NCI-H526 treated with DMSO at 0.1 percent for 48 hours (cell line): ENCODE results near the gene SLC18A3.

Experiments
- DNase-seq: peaks from one replicate; lab custom pipeline; 2025; lab: John Stamatoyannopoulos, UW

Gene SLC18A3

DNA sequence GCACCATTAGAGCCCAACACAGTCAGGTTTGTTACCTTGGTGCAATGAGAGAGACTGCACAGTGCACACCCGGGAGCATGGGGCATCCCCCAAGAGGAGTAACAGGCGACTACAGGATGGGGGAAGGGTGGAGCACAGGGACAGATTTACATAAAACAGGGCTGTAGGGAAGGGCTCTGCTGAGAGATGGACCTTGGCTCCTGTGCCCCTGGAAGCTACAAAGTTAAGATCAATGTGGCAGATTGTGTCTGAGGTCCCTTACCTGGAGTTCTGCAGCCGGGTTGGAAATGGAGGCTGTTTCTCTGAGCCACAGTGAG is 13.7 kb upstream of the SLC18A3 start:
- DNase-seq = peak; percentile 2

- DNase-seq = no peak
Measured at GRCh38 chr10:49596836-49597235, 13.3 kb upstream of the SLC18A3 start.

DNA sequence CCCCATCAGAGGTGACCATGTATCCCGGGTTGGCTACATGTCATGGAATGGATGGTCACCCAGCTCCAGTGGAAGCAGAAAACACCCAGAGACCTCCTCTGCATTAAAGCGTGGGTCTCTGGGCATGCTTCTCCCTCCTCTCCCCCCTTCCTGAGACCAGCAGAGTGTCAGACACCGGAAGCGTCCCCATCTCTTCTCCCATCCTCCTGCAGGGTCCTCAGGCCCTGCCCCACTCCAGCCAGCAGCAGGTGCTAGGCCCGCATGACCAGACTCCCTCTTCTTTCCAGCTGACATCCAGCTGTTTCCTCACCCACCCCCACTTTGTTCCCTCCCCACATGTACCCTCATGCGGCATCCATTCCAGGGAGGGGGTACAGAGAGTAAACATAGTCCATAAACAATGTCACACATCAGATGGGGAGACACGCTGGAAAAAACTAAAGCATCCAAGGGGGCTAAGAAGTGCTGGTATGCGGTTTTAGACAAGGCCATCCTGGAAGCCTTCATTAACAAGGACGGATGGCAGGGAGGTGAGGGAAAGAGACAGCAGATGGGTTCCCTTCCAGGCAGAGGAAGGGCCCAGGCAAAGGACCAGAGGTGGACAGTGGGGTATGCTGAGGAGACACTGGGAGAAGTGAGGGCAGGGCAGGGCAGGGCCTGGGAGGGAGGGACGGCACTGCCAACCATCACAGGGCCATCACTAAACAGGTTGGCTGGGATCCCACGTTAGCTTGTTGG is 12.5 kb upstream of the SLC18A3 start:
- DNase-seq = no peak

- DNase-seq = no peak
Measured at GRCh38 chr10:49598164-49598856, 11.8 kb upstream of the SLC18A3 start.

- DNase-seq = no peak
Measured at GRCh38 chr10:49598986-49599385, 11.1 kb upstream of the SLC18A3 start.

GRCh38 chr10:49599546-49599945 is 10.6 kb upstream of the SLC18A3 start:
- DNase-seq = no peak

- no peak for DNase-seq
Measured at GRCh38 chr10:49600046-49600445, 10.1 kb upstream of the SLC18A3 start.

GRCh38 chr10:49600781-49601400 is 9.2 kb upstream of the SLC18A3 start:
- DNase-seq = no peak

- no peak for DNase-seq
Measured at GRCh38 chr10:49601857-49602256, 8.3 kb upstream of the SLC18A3 start.

DNA sequence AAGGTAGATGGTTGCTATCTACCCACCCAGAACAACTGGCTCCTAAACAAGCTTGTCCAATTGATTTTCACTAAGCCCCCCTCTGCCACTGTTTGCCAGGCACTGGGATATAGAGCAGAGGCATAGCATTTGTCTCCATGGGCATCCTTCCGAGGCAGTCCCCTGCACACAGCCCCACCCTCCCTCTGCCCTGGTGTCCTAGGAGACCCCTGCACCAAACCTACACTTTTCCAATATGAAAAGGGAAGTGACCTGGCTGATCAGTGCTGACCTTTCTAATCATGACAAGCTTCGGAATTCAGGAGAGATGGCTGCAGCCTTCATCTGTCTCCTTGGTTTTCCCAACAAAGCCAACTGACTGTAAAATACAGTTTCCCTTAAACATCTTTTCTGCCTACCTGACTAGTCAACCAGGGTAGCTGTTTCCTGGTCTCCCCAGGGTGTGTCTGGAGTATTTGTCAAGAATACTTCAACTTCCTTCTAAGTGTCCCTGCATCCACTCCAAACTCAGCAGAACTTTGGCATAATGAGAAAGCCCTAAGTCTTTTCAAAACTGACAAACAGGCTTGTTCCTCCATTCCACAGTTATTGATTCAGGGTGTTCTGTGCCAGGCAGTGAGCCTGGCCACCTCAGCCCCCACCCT is 7.6 kb upstream of the SLC18A3 start:
- DNase-seq = no peak

DNA sequence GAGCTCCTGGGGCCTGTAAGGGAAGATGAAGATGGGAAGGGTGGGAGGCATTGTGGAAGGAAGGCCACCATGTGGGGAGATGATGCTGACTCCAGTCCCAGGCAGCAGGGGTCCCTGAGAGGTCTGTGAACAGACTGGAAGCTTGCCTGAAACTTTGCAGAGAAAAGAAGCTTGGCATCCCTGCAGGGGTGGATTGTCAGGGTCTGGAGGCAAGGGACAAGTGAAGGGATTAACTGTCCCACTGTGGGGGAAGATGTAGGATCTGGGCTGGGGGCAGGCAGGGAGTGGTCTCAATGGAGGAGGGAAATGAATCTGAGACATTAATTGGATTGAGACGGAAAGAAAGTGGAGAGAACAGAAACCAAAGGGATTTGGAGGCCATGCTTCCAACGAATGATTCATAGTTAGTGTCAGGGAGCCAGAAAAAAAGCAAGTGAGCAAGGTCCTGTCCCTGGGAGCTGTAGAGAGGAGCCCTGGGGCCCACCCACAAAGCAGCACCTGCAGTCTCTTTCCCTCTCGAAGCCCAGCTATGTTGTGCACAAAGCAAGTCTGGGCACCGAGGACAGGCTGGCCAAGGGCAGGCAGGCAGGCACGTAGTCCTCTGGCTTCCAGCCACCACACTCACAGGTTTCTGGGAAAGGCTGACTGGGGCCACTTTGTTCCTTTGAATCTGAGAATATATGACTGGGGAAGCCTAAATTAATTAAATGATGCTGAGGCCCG is 4.7 kb upstream of the SLC18A3 start:
- DNase-seq = no peak

- no peak for DNase-seq
Measured at GRCh38 chr10:49605939-49606509, 4.1 kb upstream of the SLC18A3 start.

GRCh38 chr10:49606981-49607535 is 3.1 kb upstream of the SLC18A3 start:
- DNase-seq = no peak

DNA sequence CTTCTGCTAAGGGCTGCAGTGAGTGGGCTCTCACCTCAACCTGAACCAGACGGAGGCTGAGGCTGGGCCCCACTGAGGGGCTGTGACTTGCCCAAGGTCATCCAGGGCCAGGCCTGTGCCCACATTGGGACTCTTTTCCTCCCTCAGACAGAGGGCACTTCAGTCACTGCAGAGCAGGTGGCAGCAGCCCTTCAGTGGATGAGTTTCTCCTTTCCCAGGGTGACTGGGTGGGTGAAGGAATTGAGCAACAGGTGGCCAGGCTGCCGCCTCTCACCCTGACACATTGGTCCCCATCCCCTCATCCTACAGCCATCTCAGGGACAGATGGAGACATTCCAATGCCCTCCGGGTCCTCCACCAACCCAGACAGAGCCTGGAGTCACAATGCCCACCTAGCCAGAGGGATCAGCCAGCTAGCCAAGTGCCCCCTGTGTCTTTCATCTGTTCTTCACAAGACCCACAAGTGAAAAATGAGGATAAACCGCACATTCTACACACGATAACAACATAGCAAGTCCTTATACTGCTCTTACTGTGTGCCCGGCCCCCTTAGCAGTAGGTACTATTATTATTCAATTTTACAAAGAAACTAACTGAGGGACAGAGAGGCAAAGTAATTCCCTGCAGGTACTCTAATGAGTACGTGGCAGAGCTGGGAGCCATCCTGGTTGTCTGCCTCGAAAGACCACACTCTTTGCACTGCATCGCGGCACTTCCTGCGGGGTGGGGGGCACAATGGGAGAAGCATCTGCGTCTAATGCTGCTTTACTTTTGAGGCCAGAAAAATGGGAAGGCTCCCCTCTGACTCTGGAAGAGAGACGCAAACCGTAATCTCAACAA is 1.7 kb upstream of the SLC18A3 start:
- no peak for DNase-seq

GRCh38 chr10:49609006-49609282 is 1.2 kb upstream of the SLC18A3 start:
- DNase-seq = no peak

GRCh38 chr10:49609283-49610113 is 612 bp upstream of the SLC18A3 start:
- peak; percentile 22 for DNase-seq

GRCh38 chr10:49610458-49611165 is 502 bp downstream of the SLC18A3 start:
- no peak for DNase-seq

DNA sequence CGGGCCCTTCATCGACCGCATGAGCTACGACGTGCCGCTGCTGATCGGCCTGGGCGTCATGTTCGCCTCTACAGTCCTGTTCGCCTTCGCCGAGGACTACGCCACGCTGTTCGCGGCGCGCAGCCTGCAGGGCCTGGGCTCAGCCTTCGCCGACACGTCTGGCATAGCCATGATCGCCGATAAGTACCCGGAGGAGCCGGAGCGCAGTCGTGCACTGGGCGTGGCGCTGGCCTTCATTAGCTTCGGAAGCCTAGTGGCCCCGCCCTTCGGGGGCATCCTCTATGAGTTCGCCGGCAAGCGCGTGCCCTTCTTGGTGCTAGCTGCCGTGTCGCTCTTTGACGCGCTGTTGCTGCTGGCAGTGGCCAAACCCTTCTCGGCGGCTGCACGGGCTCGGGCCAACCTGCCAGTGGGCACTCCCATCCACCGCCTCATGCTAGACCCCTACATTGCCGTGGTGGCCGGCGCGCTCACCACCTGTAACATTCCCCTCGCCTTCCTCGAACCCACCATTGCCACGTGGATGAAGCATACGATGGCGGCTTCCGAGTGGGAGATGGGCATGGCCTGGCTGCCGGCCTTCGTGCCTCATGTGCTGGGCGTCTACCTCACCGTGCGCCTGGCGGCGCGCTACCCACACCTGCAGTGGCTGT is 1.2 kb downstream of the SLC18A3 start:
- DNase-seq = peak; percentile 36
